Gastroesophageal sphincter (tissue), 3 donors: ENCODE measurements around the gene LAD1.

Experiments used
- EP300 ChIP-seq: sonication (generic); formaldehyde crosslinking; IDR thresholded peaks from one replicate; pipeline ENCODE4 v1.6.1; 2017; ENCODE audit warnings: antibody characterized with exemption, mild to moderate bottlenecking
- POLR2AphosphoS5 ChIP-seq: sonication (generic); formaldehyde crosslinking; IDR thresholded peaks from one replicate; pipeline ENCODE4 v1.6.1; 2017; ENCODE audit warnings: antibody characterized with exemption
- TF ChIP-seq, protein P1 (sequence below), 4 experiments: fragments of 200-600 bp in 2 of 4; fragments of 450-650 bp in 2 of 4; sonication (generic) in 1 of 4; IDR thresholded peaks; one replicate each; pipeline ENCODE4 v1.5.1; 2017 to 2019; ENCODE audit warnings: antibody characterized with exemption in 4 of 4, mild to moderate bottlenecking in 2 of 4, moderate library complexity in 2 of 4

GRCh38 chr1:201341377-201341776 is 57.7 kb downstream of the LAD1 start:
- TF ChIP-seq, protein P1, sequence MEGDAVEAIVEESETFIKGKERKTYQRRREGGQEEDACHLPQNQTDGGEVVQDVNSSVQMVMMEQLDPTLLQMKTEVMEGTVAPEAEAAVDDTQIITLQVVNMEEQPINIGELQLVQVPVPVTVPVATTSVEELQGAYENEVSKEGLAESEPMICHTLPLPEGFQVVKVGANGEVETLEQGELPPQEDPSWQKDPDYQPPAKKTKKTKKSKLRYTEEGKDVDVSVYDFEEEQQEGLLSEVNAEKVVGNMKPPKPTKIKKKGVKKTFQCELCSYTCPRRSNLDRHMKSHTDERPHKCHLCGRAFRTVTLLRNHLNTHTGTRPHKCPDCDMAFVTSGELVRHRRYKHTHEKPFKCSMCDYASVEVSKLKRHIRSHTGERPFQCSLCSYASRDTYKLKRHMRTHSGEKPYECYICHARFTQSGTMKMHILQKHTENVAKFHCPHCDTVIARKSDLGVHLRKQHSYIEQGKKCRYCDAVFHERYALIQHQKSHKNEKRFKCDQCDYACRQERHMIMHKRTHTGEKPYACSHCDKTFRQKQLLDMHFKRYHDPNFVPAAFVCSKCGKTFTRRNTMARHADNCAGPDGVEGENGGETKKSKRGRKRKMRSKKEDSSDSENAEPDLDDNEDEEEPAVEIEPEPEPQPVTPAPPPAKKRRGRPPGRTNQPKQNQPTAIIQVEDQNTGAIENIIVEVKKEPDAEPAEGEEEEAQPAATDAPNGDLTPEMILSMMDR (IDR thresholded peaks at IDR 0.05) = no peak
- TF ChIP-seq POLR2AphosphoS5 (no peak), EP300 (no peak)
